Motor neuron (in vitro differentiated cells): ENCODE results near the gene NODAL. TPM values are rescaled to one million over a fixed set of nuclear protein-coding genes. Genes with fewer than 3 reads are reported as not detected.
"Not testable (repeated sequence)": the region's sequence is repeated elsewhere in the genome, so short reads cannot be mapped to it uniquely, and the experiment has no call there.

Experiments
- ATAC-seq, 8 experiments: fragments of 200-7000 bp; cut with Tn5 transposase; replicated peaks in 6 of 8; 2 replicates each; pipeline ENCODE4 v1.8.0; 2021; ENCODE audit warnings: mild to moderate bottlenecking in 8 of 8, moderate library complexity in 8 of 8
- H3K27ac ChIP-seq, 2 donors: fragments of 250-450 bp; sonication (Bioruptor Pico); 2 replicates each; pipeline ENCODE4 v1.9.0; 2021; ENCODE audit warnings: antibody characterized with exemption in 2 of 2, mild to moderate bottlenecking in 2 of 2, moderate library complexity in 1 of 2
- H3K4me1 ChIP-seq, 2 donors: fragments of 250-450 bp; sonication (Bioruptor Pico); replicated peaks in 1 of 2; 2 replicates each; pipeline ENCODE4 v1.6.1; 2021; ENCODE audit warnings: antibody characterized with exemption in 2 of 2, mild to moderate bottlenecking in 2 of 2, moderate library complexity in 1 of 2
- H3K4me3 ChIP-seq, 5 donors: fragments of 250-450 bp; sonication (Bioruptor Pico); 2 replicates each; pipeline ENCODE4 v1.9.0; 2021; ENCODE audit warnings: antibody characterized with exemption in 5 of 5, mild to moderate bottlenecking in 5 of 5, moderate library complexity in 4 of 5
- WGBS, 10 experiments: fragments of 450-650 bp; shearing (Covaris generic); methylation state at CpG; one replicate each; pipeline ENCODE4 v1.0.0; 2022; 5-methylcytosine and 5-hydroxymethylcytosine counted together
- in situ Hi-C, 9 experiments: fragments of 400-800 bp; cut with MboI; loops; one replicate each; pipeline ENCODE4 v1.15.0; 2021; ENCODE audit warnings: low sequenced_read_pairs in 9 of 9, low pct_unique_long_range_greater_than_20kb in 2 of 9; ENCODE audit not compliant: unreplicated experiment in 9 of 9
- total RNA-seq, 8 experiments: library from RNA; unstranded; fragments of 300-600 nt; gene quantifications; 2 replicates each; pipeline versions ENCODE4 v1.2.3 to v1.2.4, GENCODE V29; 2022

The NODAL gene
- 1 to 10 TPM in 4 of 8 experiments, under 1 TPM in 3, not detected in 1; 0.21 to 1.2 (median 1.0) TPM for total RNA-seq

- H3K4me1 ChIP-seq, result peaks cover 6 to 12% of the 10 kb centered on the region in 2 donors
- WGBS, 10 experiments, result 0 to 20% (median 12%) methylated on average over 2 to 15 of the region's 60 CpGs; no CpG with 5 or more reads in 6 of the 10 experiments
- peak; percentile 25 to 67 (median 54) for ATAC-seq
- no peak within 1 kb of the TSS for H3K27ac ChIP-seq
- in situ Hi-C loops, result no loop called here
- H3K4me3 ChIP-seq, result peak within 1 kb of the TSS in 3 of 5 donors; percentile 5 to 9 (median 6)
Observed at GRCh38 chr10:70441161-70441894, at the start of gene NODAL. TSS of gene NODAL (minus strand) at chr10:70441681. CDS start at chr10:70441667, 14 bp downstream.

- Histone ChIP-seq H3K4me3 (no peak overlapping the region), H3K4me1 (peaks cover 5 to 8% of the 10 kb centered on the region in 2 donors), H3K27ac (no peak overlapping the region)
- in situ Hi-C loops, result no loop called here
- no peak for ATAC-seq
- WGBS, 10 experiments, result 68 to 100% (median 94%) methylated on average over 1 to 3 of the region's 4 CpGs; no CpG with 5 or more reads in 5 of the 10 experiments
Observed at GRCh38 chr10:70490142-70490541, 48.7 kb upstream of the NODAL start.

- no peak overlapping the region for H3K4me3 ChIP-seq
- no peaks in the 10 kb centered on the region for H3K4me1 ChIP-seq
- no peak for ATAC-seq
- 26 to 100% (median 85%) methylated on average over 1 to 3 of the region's 3 CpGs; no CpG with 5 or more reads in 2 of the 10 experiments for WGBS, 10 experiments
- no peak overlapping the region for H3K27ac ChIP-seq
- in situ Hi-C loops, result no loop called here
Observed at GRCh38 chr10:70487824-70488223, 46.3 kb upstream of the NODAL start.

GRCh38 chr10:70483872-70484271, 42.4 kb upstream of the NODAL start:
- not testable (repeated sequence) for H3K27ac ChIP-seq

GRCh38 chr10:70482982-70483760, 41.7 kb upstream of the NODAL start:
- no peak overlapping the region for H3K4me3 ChIP-seq
- 44 to 80% (median 54%) methylated on average over 1 to 5 of the region's 8 CpGs; no CpG with 5 or more reads in 6 of the 10 experiments for WGBS, 10 experiments
- H3K4me1 ChIP-seq, result peaks cover 2 to 6% of the 10 kb centered on the region in 2 donors
- H3K27ac ChIP-seq, result no peak overlapping the region
- no peak for ATAC-seq
- in situ Hi-C loops, result no loop called here

More at GRCh38 chr10:70483872-70484271, 42.4 kb upstream of the NODAL start:
- H3K4me1 ChIP-seq, ATAC-seq, in situ Hi-C loops, H3K4me3 ChIP-seq: not testable (repeated sequence)
- WGBS, 10 experiments, result 68 to 100% (median 93%) methylated on average over 2 to 5 of the region's 6 CpGs; no CpG with 5 or more reads in 2 of the 10 experiments

GRCh38 chr10:70481831-70482530, 40.5 kb upstream of the NODAL start:
- peak in 3 of 8 experiments; percentile 8 to 57 (median 48) for ATAC-seq
- H3K4me1 ChIP-seq, result peaks cover 2 to 13% of the 10 kb centered on the region in 2 donors
- H3K4me3 ChIP-seq, result no peak overlapping the region
- H3K27ac ChIP-seq, result no peak overlapping the region
- 0 to 83% (median 28%) methylated on average over 1 to 6 of the region's 7 CpGs; no CpG with 5 or more reads in 4 of the 10 experiments for WGBS, 10 experiments
- in situ Hi-C loops, result no loop called here

GRCh38 chr10:70481105-70481504, 39.6 kb upstream of the NODAL start:
- in situ Hi-C loops, result no loop called here
- H3K4me3 ChIP-seq, result no peak overlapping the region
- ATAC-seq, result no peak
- WGBS, 10 experiments, result 78 to 96% (median 83%) methylated on average over 2 to 8 of the region's 9 CpGs; no CpG with 5 or more reads in 5 of the 10 experiments
- peaks cover 2 to 13% of the 10 kb centered on the region in 2 donors for H3K4me1 ChIP-seq
- H3K27ac ChIP-seq, result no peak overlapping the region

- ATAC-seq, result no peak
- no peak overlapping the region for H3K27ac ChIP-seq
- no peak overlapping the region for H3K4me3 ChIP-seq
- 10 to 100% (median 67%) methylated on average over 1 to 6 of the region's 9 CpGs; no CpG with 5 or more reads in 4 of the 10 experiments for whole genome bisulfite sequencing, 10 experiments
- peaks cover 2 to 13% of the 10 kb centered on the region in 2 donors for H3K4me1 ChIP-seq
- in situ Hi-C loops, result no loop called here
Observed at GRCh38 chr10:70480239-70480861, 38.9 kb upstream of the NODAL start.

GRCh38 chr10:70479626-70480238, 38.3 kb upstream of the NODAL start:
- Histone ChIP-seq H3K4me1 (peaks cover 2 to 13% of the 10 kb centered on the region in 2 donors), H3K4me3 (peak overlapping the region in 2 of 5 donors; percentile 43 to 53), H3K27ac (no peak overlapping the region)
- ATAC-seq, result no peak
- 30 to 100% (median 76%) methylated on average over 1 to 5 of the region's 8 CpGs; no CpG with 5 or more reads in 3 of the 10 experiments for WGBS, 10 experiments
- in situ Hi-C loops, result no loop called here

- H3K27ac ChIP-seq, result no peak overlapping the region
- peak in 6 of 8 experiments; percentile 9 to 21 (median 17) for ATAC-seq
- H3K4me1 ChIP-seq, result peaks cover 2 to 13% of the 10 kb centered on the region in 2 donors
- WGBS, 10 experiments, result 0 to 70% (median 25%) methylated on average over 1 to 5 of the region's 11 CpGs; no CpG with 5 or more reads in 4 of the 10 experiments
- in situ Hi-C loops, result no loop called here
- H3K4me3 ChIP-seq, result peak overlapping the region; percentile 43 to 53 (median 46)
Observed at GRCh38 chr10:70479165-70479581, 37.7 kb upstream of the NODAL start.

- ATAC-seq, result peak; percentile 44 to 83 (median 80)
- WGBS, 10 experiments, result no CpG with 5 or more reads among the region's 110 CpGs
- in situ Hi-C loops, result no loop called here
- H3K4me3 ChIP-seq, result peak within 1 kb of the TSS; percentile 43 to 53 (median 46)
- no peak within 1 kb of the TSS for H3K27ac ChIP-seq
- peaks cover 2 to 13% of the 10 kb centered on the region in 2 donors for H3K4me1 ChIP-seq
Observed at GRCh38 chr10:70478191-70479164, 37.0 kb upstream of the NODAL start, which contains the start of gene PALD1. TSS of gene PALD1 (plus strand) at chr10:70478767. CDS start at chr10:70525952, 47,185 bp downstream.
